Activated CD8-positive, alpha-beta memory T cell treated with anti-CD3 and anti-CD28 coated beads, Interleukin-2, amount 10 ng/mL, durations not matched to agents 7 days and 5 days (primary cell): ENCODE measurements around the gene SLC6A11. TPM values are rescaled to one million over a fixed set of nuclear protein-coding genes. Genes with fewer than 3 reads are reported as not detected.

Experiments
- ATAC-seq: fragments of 150-1000 bp; cut with Tn5 transposase; one replicate; pipeline ENCODE4 v1.10.0; 2021; ENCODE audit warnings: moderate library complexity
- CTCF ChIA-PET: fragments of 350-600 bp; sonication (Branson Sonifier 250); formaldehyde crosslinking; loops from one replicate; lab custom pipeline; 2021; ENCODE audit warnings: antibody characterized with exemption; lab: Charles Lee
- DNase-seq: peaks from one replicate; pipeline ENCODE4 v3.0.0-alpha.2; 2020
- H3K27ac Mint-ChIP-seq: one replicate; pipeline ENCODE4 v1.8.0; 2021; ENCODE audit warnings: mild to moderate bottlenecking, mixed read lengths
- H3K27me3 Mint-ChIP-seq: one replicate; pipeline ENCODE4 v1.8.0; 2021; ENCODE audit warnings: mixed read lengths
- H3K36me3 Mint-ChIP-seq: one replicate; pipeline ENCODE4 v1.8.0; 2021; ENCODE audit warnings: mild to moderate bottlenecking, mixed read lengths
- H3K4me1 Mint-ChIP-seq: one replicate; pipeline ENCODE4 v1.8.0; 2021; ENCODE audit warnings: mixed read lengths
- H3K4me3 Mint-ChIP-seq: one replicate; pipeline ENCODE4 v1.8.0; 2021; ENCODE audit warnings: mild to moderate bottlenecking, moderate library complexity, mixed read lengths
- H3K9me3 Mint-ChIP-seq: one replicate; pipeline ENCODE4 v1.8.0; 2022; ENCODE audit warnings: low read depth, mixed read lengths
- total RNA-seq, 2 experiments: library from RNA; stranded (reverse); gene quantifications; one replicate each; pipeline ENCODE4 v1.2.3, GENCODE V29; 2021

Gene SLC6A11
- total RNA-seq, 2 experiments from 2014 or later, result not detected

GRCh38 chr3:10936686-10937085 lies 120.7 kb downstream of the SLC6A11 start:
- Mint-ChIP-seq H3K9me3 (no peaks in the 10 kb centered on the region), H3K27ac (no peak overlapping the region), H3K4me3 (no peak overlapping the region), H3K27me3 (no peaks in the 10 kb centered on the region), H3K36me3 (no peaks in the 10 kb centered on the region), H3K4me1 (no peaks in the 10 kb centered on the region)
- no peak for ATAC-seq
- DNase-seq, result no peak
- CTCF ChIA-PET, result interaction anchor here (1.0 kb wide), 1 partner anchor 9 kb away, joined by 3 read pairs; no protein-coding TSS in a partner anchor

GRCh38 chr3:10937141-10937825 lies 121.3 kb downstream of the SLC6A11 start:
- CTCF ChIA-PET, result interaction anchor here (1.0 to 1.4 kb wide), 2 partner anchors 9 to 398 kb away, joined by 3 read pairs; no protein-coding TSS in a partner anchor
- H3K9me3 Mint-ChIP-seq, result no peaks in the 10 kb centered on the region
- no peaks in the 10 kb centered on the region for H3K4me1 Mint-ChIP-seq
- DNase-seq, result no peak
- no peaks in the 10 kb centered on the region for H3K27me3 Mint-ChIP-seq
- no peak for ATAC-seq
- H3K36me3 Mint-ChIP-seq, result no peaks in the 10 kb centered on the region
- H3K4me3 Mint-ChIP-seq, result no peak overlapping the region
- no peak overlapping the region for H3K27ac Mint-ChIP-seq

GRCh38 chr3:10939556-10939955 lies 123.5 kb downstream of the SLC6A11 start:
- Mint-ChIP-seq H3K36me3 (no peaks in the 10 kb centered on the region), H3K27me3 (no peaks in the 10 kb centered on the region), H3K4me3 (no peak overlapping the region), H3K27ac (no peak overlapping the region), H3K9me3 (no peaks in the 10 kb centered on the region), H3K4me1 (no peaks in the 10 kb centered on the region)
- DNase-seq, result no peak
- ATAC-seq, result no peak
- CTCF ChIA-PET, result no interaction called here

- CTCF ChIA-PET, result no interaction called here
- no peak overlapping the region for H3K4me3 Mint-ChIP-seq
- H3K9me3 Mint-ChIP-seq, result no peaks in the 10 kb centered on the region
- no peaks in the 10 kb centered on the region for H3K27me3 Mint-ChIP-seq
- no peaks in the 10 kb centered on the region for H3K4me1 Mint-ChIP-seq
- ATAC-seq, result no peak
- DNase-seq, result no peak
- H3K36me3 Mint-ChIP-seq, result no peaks in the 10 kb centered on the region
- H3K27ac Mint-ChIP-seq, result no peak overlapping the region
Observed at GRCh38 chr3:10940106-10940505, 124.1 kb downstream of the SLC6A11 start.

GRCh38 chr3:10941972-10942371 lies 125.9 kb downstream of the SLC6A11 start:
- H3K27me3 Mint-ChIP-seq, result no peaks in the 10 kb centered on the region
- no peak overlapping the region for H3K4me3 Mint-ChIP-seq
- no peaks in the 10 kb centered on the region for H3K36me3 Mint-ChIP-seq
- CTCF ChIA-PET, result interaction anchor here (1.8 kb wide), 1 partner anchor 183 kb away, joined by 6 read pairs; no protein-coding TSS in a partner anchor
- ATAC-seq (no peak), DNase-seq (no peak)
- H3K9me3 Mint-ChIP-seq, result no peaks in the 10 kb centered on the region
- H3K27ac Mint-ChIP-seq, result no peak overlapping the region
- H3K4me1 Mint-ChIP-seq, result no peaks in the 10 kb centered on the region

- DNase-seq, result no peak
Observed at GRCh38 chr3:10942690-10943205, 126.7 kb downstream of the SLC6A11 start.

GRCh38 chr3:10944866-10945265 lies 128.8 kb downstream of the SLC6A11 start:
- Mint-ChIP-seq H3K4me1 (no peaks in the 10 kb centered on the region), H3K27ac (no peak overlapping the region), H3K36me3 (no peaks in the 10 kb centered on the region), H3K4me3 (no peak overlapping the region), H3K9me3 (no peaks in the 10 kb centered on the region), H3K27me3 (no peaks in the 10 kb centered on the region)
- DNase-seq (no peak), ATAC-seq (no peak)
- CTCF ChIA-PET, result interaction anchor here (1.2 to 3.1 kb wide), 5 partner anchors 12 to 390 kb away, joined by 3 to 22 read pairs (median 5); no protein-coding TSS in a partner anchor

More at GRCh38 chr3:10942690-10943205, 126.7 kb downstream of the SLC6A11 start:
- no peaks in the 10 kb centered on the region for H3K36me3 Mint-ChIP-seq
- H3K27ac Mint-ChIP-seq, result no peak overlapping the region
- no peaks in the 10 kb centered on the region for H3K9me3 Mint-ChIP-seq
- no peak for ATAC-seq
- no peak overlapping the region for H3K4me3 Mint-ChIP-seq
- no peaks in the 10 kb centered on the region for H3K4me1 Mint-ChIP-seq
- CTCF ChIA-PET, result interaction anchor here (1.1 kb wide), 1 partner anchor 184 kb away, joined by 4 read pairs; no protein-coding TSS in a partner anchor
- no peaks in the 10 kb centered on the region for H3K27me3 Mint-ChIP-seq

GRCh38 chr3:10945683-10946287 lies 129.8 kb downstream of the SLC6A11 start:
- H3K4me1 Mint-ChIP-seq, result no peaks in the 10 kb centered on the region
- H3K4me3 Mint-ChIP-seq, result no peak overlapping the region
- no peak overlapping the region for H3K27ac Mint-ChIP-seq
- CTCF ChIA-PET, result interaction anchor here (0.7 to 3.1 kb wide), 7 partner anchors 9 to 389 kb away, joined by 3 to 22 read pairs (median 4); no protein-coding TSS in a partner anchor
- peak; percentile 81 for ATAC-seq
- H3K27me3 Mint-ChIP-seq, result no peaks in the 10 kb centered on the region
- peak; percentile 59 for DNase-seq
- H3K36me3 Mint-ChIP-seq, result no peaks in the 10 kb centered on the region
- H3K9me3 Mint-ChIP-seq, result no peaks in the 10 kb centered on the region

GRCh38 chr3:10946526-10946925 lies 130.5 kb downstream of the SLC6A11 start:
- no peaks in the 10 kb centered on the region for H3K36me3 Mint-ChIP-seq
- DNase-seq, result no peak
- no peak for ATAC-seq
- H3K9me3 Mint-ChIP-seq, result no peaks in the 10 kb centered on the region
- H3K4me1 Mint-ChIP-seq, result no peaks in the 10 kb centered on the region
- H3K27me3 Mint-ChIP-seq, result no peaks in the 10 kb centered on the region
- H3K27ac Mint-ChIP-seq, result no peak overlapping the region
- CTCF ChIA-PET, result interaction anchor here (0.7 to 3.1 kb wide), 4 partner anchors 10 to 179 kb away, joined by 3 to 22 read pairs (median 4); no protein-coding TSS in a partner anchor
- H3K4me3 Mint-ChIP-seq, result no peak overlapping the region

- CTCF ChIA-PET, result no interaction called here
- no peak overlapping the region for H3K27ac Mint-ChIP-seq
- no peaks in the 10 kb centered on the region for H3K36me3 Mint-ChIP-seq
- DNase-seq (no peak), ATAC-seq (no peak)
- no peaks in the 10 kb centered on the region for H3K9me3 Mint-ChIP-seq
- H3K27me3 Mint-ChIP-seq, result no peaks in the 10 kb centered on the region
- H3K4me1 Mint-ChIP-seq, result no peaks in the 10 kb centered on the region
- H3K4me3 Mint-ChIP-seq, result no peak overlapping the region
Observed at GRCh38 chr3:10948326-10948725, 132.3 kb downstream of the SLC6A11 start.

GRCh38 chr3:10949197-10949596 lies 133.2 kb downstream of the SLC6A11 start:
- H3K27me3 Mint-ChIP-seq, result no peaks in the 10 kb centered on the region
- CTCF ChIA-PET, result no interaction called here
- no peak overlapping the region for H3K27ac Mint-ChIP-seq
- no peak overlapping the region for H3K4me3 Mint-ChIP-seq
- DNase-seq (no peak), ATAC-seq (no peak)
- no peaks in the 10 kb centered on the region for H3K9me3 Mint-ChIP-seq
- no peaks in the 10 kb centered on the region for H3K36me3 Mint-ChIP-seq
- no peaks in the 10 kb centered on the region for H3K4me1 Mint-ChIP-seq

GRCh38 chr3:10950476-10951294 lies 134.7 kb downstream of the SLC6A11 start:
- H3K4me3 Mint-ChIP-seq, result no peak overlapping the region
- H3K9me3 Mint-ChIP-seq, result no peaks in the 10 kb centered on the region
- ATAC-seq, result no peak
- CTCF ChIA-PET, result no interaction called here
- H3K27me3 Mint-ChIP-seq, result no peaks in the 10 kb centered on the region
- no peak for DNase-seq
- H3K36me3 Mint-ChIP-seq, result no peaks in the 10 kb centered on the region
- no peak overlapping the region for H3K27ac Mint-ChIP-seq
- no peaks in the 10 kb centered on the region for H3K4me1 Mint-ChIP-seq

GRCh38 chr3:10951295-10951926 lies 135.4 kb downstream of the SLC6A11 start:
- H3K27me3 Mint-ChIP-seq, result peaks cover 2% of the 10 kb centered on the region
- H3K36me3 Mint-ChIP-seq, result no peaks in the 10 kb centered on the region
- no peaks in the 10 kb centered on the region for H3K9me3 Mint-ChIP-seq
- no peak overlapping the region for H3K4me3 Mint-ChIP-seq
- ATAC-seq (no peak), DNase-seq (no peak)
- no peak overlapping the region for H3K27ac Mint-ChIP-seq
- CTCF ChIA-PET, result no interaction called here
- no peaks in the 10 kb centered on the region for H3K4me1 Mint-ChIP-seq
